Stimulated activated CD8-positive, alpha-beta memory T cell treated with anti-CD3 and anti-CD28 coated beads, Interleukin-7, amount 100 ng/mL, for 48 hours (primary cell): Measurements from ENCODE around the gene KCTD16.

Source experiments
- DNase-seq, 2 donors: peaks; one replicate each; pipeline ENCODE4 v3.0.0-alpha.2; 2020; ENCODE audit warnings: low read depth in 1 of 2; ENCODE audit errors: extremely low read depth in 1 of 2

The KCTD16 gene

DNA sequence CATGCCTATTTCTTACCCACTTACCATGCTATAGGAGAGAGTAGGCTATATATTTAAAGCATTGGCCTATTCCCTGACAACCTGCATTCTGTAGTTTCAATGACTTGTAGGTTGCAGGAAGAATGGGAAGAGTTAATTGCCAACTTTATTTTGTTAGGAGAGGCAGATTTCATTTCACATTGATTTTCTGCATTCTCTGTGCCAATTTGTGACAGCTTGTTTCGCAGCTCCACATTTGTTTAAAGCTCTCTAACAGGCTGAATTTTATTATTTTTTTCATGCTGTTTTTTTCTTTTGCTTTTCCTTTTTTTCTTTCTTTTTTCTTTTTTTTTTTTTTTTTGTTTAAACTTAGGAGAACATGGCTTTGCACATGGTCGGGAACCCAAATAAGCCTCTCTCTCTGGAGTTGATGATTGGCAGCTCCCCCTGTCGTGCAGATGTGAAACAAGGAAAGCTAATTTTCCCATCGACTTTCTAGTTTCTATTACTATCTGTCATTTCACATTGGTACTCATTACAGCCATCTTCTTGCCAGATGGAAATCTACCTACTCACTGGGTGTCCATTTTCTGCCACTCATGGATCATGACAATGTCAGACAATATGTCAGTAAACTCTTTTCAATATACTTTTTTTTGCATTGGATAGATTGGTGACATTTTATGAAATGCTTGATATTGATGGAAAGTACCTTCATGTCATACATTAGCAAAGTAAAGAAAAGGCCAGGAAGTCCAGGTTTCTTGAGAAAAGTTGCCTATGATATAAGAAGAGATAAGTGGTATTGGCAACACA lies 223.2 kb downstream of the KCTD16 start:
- DNase-seq = no peak

- DNase-seq = no peak
Observed at GRCh38 chr5:144395704-144396103, 225.0 kb downstream of the KCTD16 start.

- DNase-seq = no peak
Observed at GRCh38 chr5:144403058-144403457, 232.4 kb downstream of the KCTD16 start.

DNA sequence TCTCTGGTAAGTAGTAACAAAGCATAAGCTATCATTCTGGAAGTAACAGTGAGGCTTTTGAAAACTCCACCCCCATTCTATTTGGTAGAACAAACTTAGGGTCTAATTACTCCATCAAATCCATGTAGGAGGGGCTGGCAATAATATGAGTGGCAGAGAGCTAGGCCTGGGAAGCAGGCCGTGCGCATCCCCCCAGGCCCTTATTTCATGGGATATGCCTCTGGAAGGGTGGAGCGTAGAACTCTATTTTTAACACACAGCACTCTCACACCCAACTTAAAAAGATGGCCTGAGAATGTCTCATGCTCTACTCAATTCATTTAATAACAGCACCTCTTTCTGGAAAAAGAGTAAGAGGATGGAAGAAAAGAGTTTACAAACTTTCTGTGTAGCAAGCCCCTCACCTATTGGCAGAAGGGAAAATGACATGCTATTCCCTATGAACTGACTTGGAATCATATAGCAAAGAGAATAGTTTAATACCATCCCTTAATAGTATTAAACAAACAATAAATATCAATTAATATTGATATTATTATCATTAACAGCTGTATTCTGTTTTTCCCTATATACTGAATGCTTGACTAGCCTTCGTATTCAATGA lies 233.2 kb downstream of the KCTD16 start:
- no peak for DNase-seq

GRCh38 chr5:144404672-144405071 lies 234.0 kb downstream of the KCTD16 start:
- no peak for DNase-seq

- no peak for DNase-seq
Observed at GRCh38 chr5:144405991-144406390, 235.3 kb downstream of the KCTD16 start.

GRCh38 chr5:144406442-144406841 lies 235.8 kb downstream of the KCTD16 start:
- DNase-seq = no peak

DNA sequence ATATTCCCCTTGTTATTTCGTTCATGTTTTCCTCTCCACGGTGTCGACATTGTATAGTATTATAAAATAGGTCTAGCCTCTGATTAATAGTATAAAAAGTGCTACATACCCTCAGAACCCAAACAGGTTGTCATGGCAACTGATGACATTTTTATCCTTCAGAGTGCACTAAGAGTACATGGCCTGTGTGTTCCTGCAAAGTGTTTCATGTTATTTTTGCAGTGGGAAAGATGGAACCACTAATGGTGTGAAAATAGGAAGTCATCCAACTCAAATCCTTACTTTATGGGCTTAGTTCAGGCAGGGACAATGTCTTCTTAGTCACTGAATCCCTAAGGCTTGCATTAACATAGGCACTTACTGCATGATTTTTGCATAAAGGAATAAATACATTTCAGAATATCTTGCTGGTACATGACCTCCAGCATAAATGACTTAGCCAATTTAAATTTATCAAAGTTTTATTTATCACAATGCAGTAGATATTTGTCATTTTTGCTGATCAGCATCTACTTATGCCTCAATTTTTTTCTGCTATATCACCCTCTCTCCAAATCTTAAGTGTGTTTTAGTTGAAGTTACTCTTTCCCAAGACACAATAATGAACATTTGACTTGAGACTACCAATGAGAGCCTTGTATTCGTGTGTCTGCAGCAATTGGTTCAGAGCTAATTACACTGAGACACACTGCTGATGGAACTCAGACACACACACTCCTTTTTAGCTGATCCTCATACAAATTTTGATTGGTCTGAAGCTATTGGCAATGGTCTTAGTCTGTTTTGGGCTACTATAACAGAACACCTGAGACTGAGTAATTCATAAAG lies 243.7 kb downstream of the KCTD16 start:
- DNase-seq = no peak

- DNase-seq = no peak
Observed at GRCh38 chr5:144416196-144416595, 245.5 kb downstream of the KCTD16 start.

DNA sequence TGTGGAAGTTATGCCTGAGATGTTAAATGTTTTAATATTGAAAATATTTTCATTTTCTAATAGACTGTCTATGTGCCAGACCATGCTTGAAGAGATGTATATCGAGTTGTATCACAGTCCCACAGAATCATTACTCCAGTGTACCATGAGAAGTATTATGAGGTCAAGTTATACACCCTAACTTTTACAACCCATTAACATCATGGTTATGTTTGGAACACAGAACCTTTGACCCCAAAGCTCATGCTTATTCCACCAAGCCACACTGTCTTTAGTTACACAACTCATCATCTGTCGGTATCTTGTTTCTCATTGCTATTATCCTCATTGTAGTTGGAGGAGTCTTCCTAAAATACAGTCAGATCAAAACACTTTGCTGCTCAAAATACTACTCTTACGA lies 248.0 kb downstream of the KCTD16 start:
- DNase-seq = no peak

- DNase-seq = no peak
Observed at GRCh38 chr5:144421411-144421810, 250.7 kb downstream of the KCTD16 start.

GRCh38 chr5:144422018-144422727 lies 251.5 kb downstream of the KCTD16 start:
- no peak for DNase-seq

DNA sequence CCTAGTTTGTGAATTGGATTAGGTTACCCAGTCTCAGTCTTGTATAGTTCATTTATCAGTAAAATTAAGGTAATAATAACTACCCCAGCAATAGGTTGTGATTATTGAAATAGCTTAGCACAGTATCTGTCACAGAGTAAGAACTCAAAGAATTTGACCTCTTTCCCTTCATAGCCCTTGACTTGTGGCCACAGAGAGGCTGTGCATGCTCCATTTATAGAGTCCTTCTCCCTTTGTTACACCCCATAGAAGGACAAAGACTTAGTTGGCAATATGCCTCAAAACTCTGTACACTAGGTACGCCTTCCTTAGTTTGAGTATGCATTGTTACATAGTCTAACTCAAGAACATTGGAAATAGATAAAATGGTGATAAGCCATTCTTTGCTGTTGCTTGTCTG lies 257.2 kb downstream of the KCTD16 start:
- no peak for DNase-seq

- no peak for DNase-seq
Observed at GRCh38 chr5:144428326-144428725, 257.7 kb downstream of the KCTD16 start.

DNA sequence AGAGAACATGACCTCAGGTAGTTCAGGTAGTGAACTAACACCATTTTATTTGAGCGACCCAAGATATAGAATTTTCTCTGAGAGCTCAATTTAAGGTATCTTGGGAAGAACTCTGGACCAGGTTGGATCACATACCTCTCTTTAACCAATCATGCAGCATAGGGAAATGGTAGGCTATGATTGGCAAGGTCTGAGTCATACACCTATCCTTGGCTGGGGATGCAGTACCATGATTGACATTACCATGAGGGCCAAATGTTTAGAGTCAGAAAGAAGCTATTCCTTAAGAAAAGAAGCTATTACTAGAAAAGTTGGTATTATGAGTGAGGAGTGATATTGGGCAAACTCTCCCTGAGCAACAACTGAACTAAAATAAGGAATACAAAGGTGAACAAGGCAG lies 258.7 kb downstream of the KCTD16 start:
- no peak for DNase-seq

GRCh38 chr5:144429905-144430304 lies 259.2 kb downstream of the KCTD16 start:
- DNase-seq = no peak

GRCh38 chr5:144433140-144433822 lies 262.6 kb downstream of the KCTD16 start:
- DNase-seq = no peak

DNA sequence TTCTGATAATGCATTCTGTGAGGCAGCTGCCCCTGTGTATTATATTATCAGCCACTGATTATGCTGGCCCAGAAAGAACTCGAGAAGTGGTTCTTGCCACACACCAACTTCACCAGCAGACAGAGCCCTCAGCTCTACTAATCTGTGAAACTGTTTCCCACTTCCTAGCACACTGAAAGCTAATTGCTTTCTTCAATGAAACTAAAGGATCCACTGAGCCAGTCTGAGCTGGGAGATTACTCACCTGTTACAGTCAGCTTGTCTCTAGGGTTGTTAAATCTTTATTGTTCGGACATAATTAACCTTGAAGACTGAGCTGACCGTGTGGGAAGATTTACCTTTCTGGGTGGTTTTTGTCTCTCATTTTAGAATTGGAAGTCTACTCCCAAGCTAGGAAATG lies 263.2 kb downstream of the KCTD16 start:
- DNase-seq = no peak

DNA sequence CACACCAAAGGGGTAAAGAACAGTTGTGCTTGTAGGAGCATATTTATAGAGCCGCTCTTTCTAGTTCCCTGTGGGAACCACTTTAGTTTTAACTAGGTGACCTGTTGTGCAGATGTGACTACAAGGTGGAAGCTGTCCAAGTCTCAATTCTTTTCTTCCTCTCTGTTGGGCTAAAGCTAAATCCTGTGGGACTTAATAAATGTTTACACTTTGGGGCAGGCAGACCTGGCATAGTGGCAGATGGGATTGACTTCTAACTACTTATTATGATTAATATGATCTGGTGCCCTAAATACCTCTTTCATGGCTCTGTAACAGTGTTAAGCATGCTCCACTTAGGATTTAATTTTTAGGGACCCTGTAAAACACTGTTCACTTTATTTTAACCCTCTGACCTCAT lies 265.3 kb downstream of the KCTD16 start:
- no peak for DNase-seq

DNA sequence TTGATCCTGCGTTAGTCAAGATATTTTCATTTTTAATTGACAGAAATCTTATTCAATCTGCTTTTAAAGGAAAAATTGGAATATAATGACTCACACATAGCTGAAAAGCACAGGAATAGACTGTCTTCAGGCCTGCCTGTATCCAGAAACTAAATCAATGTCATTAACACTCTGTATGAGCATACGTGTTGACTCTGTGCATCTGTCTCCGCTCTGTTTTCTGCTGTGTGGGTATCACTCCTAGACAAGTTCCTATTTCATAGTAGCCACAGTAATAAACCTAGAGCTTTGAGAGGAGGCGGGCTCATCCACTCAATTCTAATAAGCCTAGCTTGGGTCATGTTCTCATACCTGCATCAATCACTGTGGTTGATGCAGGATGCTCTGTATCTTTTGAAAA lies 267.6 kb downstream of the KCTD16 start:
- no peak for DNase-seq

DNA sequence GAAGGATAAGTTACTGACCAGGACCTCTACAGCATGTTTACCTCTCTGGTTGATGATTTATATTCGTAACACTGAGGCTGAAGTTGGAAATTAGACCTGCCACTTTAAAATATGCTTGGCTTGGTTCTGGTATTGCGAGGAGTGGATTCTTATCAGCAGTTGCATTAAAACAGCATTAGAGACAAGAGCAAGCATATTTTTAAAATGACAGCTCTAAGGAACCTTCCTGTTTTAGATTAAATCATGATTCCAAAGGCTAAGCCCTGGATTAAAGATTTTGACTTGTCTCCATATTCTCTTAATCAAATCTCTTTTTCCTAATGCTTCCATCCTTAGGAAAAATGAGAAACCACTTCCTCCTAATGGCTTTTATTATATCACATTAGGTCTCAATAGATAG lies 277.8 kb downstream of the KCTD16 start:
- DNase-seq = no peak
